ENCODE measurements around the gene DLGAP4. TPM values are rescaled to one million over a fixed set of nuclear protein-coding genes. Genes with fewer than 3 reads are reported as not detected.

The DLGAP4 gene
- total RNA-seq, 2 donors from 2014 or later: 30.6 to 38.3 TPM

DNA sequence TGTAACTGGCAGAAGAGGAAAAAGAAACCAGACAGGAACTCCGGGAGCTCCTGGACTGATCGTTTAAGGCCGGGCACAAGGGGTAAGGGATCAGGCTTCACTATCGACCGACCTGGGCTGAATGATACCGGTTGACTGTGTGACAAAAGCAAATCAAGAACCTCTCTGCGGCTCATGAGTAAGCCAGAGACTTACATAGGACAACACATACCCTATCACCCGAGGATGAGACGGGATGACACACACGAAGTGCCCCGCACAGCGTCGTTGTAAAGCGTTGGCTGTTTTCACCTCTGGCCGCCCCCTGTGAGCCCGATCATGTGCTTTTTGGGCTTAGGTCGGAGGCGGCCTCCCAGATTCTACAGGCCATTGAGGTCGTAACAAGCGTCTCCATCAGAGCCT lies 266.6 kb downstream of the DLGAP4 start:
- peak overlapping the region; percentile 91 to 92 for H3K4me3 Mint-ChIP-seq
- peak; percentile 87 to 91 for ATAC-seq (replicated peaks in 1 of 2)
- no peaks in the 10 kb centered on the region for H3K27me3 Mint-ChIP-seq (ENCODE audit: low read depth)
- peaks cover 5 to 10% of the 10 kb centered on the region in 2 donors for H3K36me3 Mint-ChIP-seq (ENCODE audit: insufficient read depth in 2 of 2)
- peak overlapping the region; percentile 93 for H3K27ac Mint-ChIP-seq
- H3K4me1 Mint-ChIP-seq (ENCODE audit: low read depth): peaks cover 38% of the 10 kb centered on the region
- DNase-seq: peak; percentile 80 to 89
- H3K9me3 Mint-ChIP-seq: no peaks in the 10 kb centered on the region

- no peaks in the 10 kb centered on the region for H3K9me3 Mint-ChIP-seq
- H3K27me3 Mint-ChIP-seq (ENCODE audit: low read depth): no peaks in the 10 kb centered on the region
- peak within 1 kb of the TSS; percentile 93 for H3K27ac Mint-ChIP-seq
- peak within 1 kb of the TSS; percentile 91 to 98 for H3K4me3 Mint-ChIP-seq
- H3K4me1 Mint-ChIP-seq (ENCODE audit: low read depth): peaks cover 38% of the 10 kb centered on the region
- H3K36me3 Mint-ChIP-seq (ENCODE audit: insufficient read depth in 2 of 2): peaks cover 5 to 10% of the 10 kb centered on the region in 2 donors
- ATAC-seq (replicated peaks in 1 of 2) (peak; percentile 77 to 80), DNase-seq (peak; percentile 88 to 92)
Measured at GRCh38 chr20:36573103-36573797, 267.1 kb downstream of the DLGAP4 start, which contains the start of gene TGIF2. Gene TGIF2, plus strand, starts transcription at chr20:36573597. Its CDS starts 5,178 bp downstream, at chr20:36578775.

GRCh38 chr20:36573798-36574365 lies 267.7 kb downstream of the DLGAP4 start:
- no peaks in the 10 kb centered on the region for H3K9me3 Mint-ChIP-seq
- no peak overlapping the region for H3K27ac Mint-ChIP-seq

GRCh38 chr20:36574366-36575135 lies 268.4 kb downstream of the DLGAP4 start:
- peak; percentile 42 to 46 for DNase-seq
- ATAC-seq (replicated peaks in 1 of 2): no peak
- H3K36me3 Mint-ChIP-seq (ENCODE audit: insufficient read depth in 2 of 2): peaks cover 6 to 14% of the 10 kb centered on the region in 2 donors
- no peaks in the 10 kb centered on the region for H3K27me3 Mint-ChIP-seq (ENCODE audit: low read depth)
- peak overlapping the region; percentile 82 to 98 for H3K4me3 Mint-ChIP-seq
- H3K4me1 Mint-ChIP-seq (ENCODE audit: low read depth): peaks cover 42% of the 10 kb centered on the region
- peak overlapping the region; percentile 74 for H3K27ac Mint-ChIP-seq
- H3K9me3 Mint-ChIP-seq: no peaks in the 10 kb centered on the region

More at GRCh38 chr20:36573798-36574365, 267.7 kb downstream of the DLGAP4 start:
- Mint-ChIP-seq H3K36me3 (ENCODE audit: insufficient read depth in 2 of 2) (peaks cover 6 to 12% of the 10 kb centered on the region in 2 donors), H3K4me3 (peak overlapping the region; percentile 65 to 98), H3K4me1 (ENCODE audit: low read depth) (peaks cover 38% of the 10 kb centered on the region), H3K27me3 (ENCODE audit: low read depth) (no peaks in the 10 kb centered on the region)
- ATAC-seq (replicated peaks in 1 of 2) (no peak), DNase-seq (peak; percentile 27 to 43)

GRCh38 chr20:36576081-36576445 lies 269.9 kb downstream of the DLGAP4 start:
- DNase-seq (no peak), ATAC-seq (replicated peaks in 1 of 2) (no peak)
- H3K27me3 Mint-ChIP-seq (ENCODE audit: low read depth): no peaks in the 10 kb centered on the region
- peak overlapping the region; percentile 82 to 98 for H3K4me3 Mint-ChIP-seq
- peaks cover 10 to 24% of the 10 kb centered on the region in 2 donors for H3K36me3 Mint-ChIP-seq (ENCODE audit: insufficient read depth in 2 of 2)
- H3K9me3 Mint-ChIP-seq: no peaks in the 10 kb centered on the region
- H3K4me1 Mint-ChIP-seq (ENCODE audit: low read depth): peaks cover 53% of the 10 kb centered on the region
- H3K27ac Mint-ChIP-seq: peak overlapping the region; percentile 74

Other genes starting within 250 kb of the DLGAP4 start
- under 1 TPM; 0.51 to 0.70 TPM for gene EPB41L1, start 151.6 kb upstream of the DLGAP4 start, total RNA-seq
- gene AAR2, start 69.9 kb upstream of the DLGAP4 start, total RNA-seq: 10 to 100 TPM; 19.1 to 25.3 TPM
- gene MYL9, start 235.2 kb downstream of the DLGAP4 start, total RNA-seq: 1 to 10 TPM in 1 of 2 donors, under 1 TPM in 1; 0.62 to 2.0 TPM

All from activated T-cell treated with anti-CD3 and anti-CD28 coated beads, Interleukin-2, amount 50 U/mL, for 72 hours (primary cell).